ENCODE results near the gene PHF21B. TPM values are rescaled to one million over a fixed set of nuclear protein-coding genes. Genes with fewer than 3 reads are reported as not detected.
A peak's percentile ranks its signal among the peaks of the same experiment; 100 is the strongest.
"Not testable (repeated sequence)": the region's sequence is repeated elsewhere in the genome, so short reads cannot be mapped to it uniquely, and the experiment has no call there.

Gene PHF21B
- 7.4 TPM for polyA plus RNA-seq (2013, experiment 1 of 2)
- 5.6 TPM for polyA plus RNA-seq (2013, experiment 2 of 2)

- Histone ChIP-seq H3K27ac (ENCODE audit: low read depth, low read length, severe bottlenecking) (peak within 1 kb of the TSS; percentile 80), H3K4me3 (ENCODE audit: extremely low read depth, insufficient read depth, low read length, poor library complexity, severe bottlenecking) (peak within 1 kb of the TSS; percentile 73), H3K9me3 (ENCODE audit: control insufficient read depth, low read length) (no peaks in the 10 kb centered on the region), H3K36me3 (ENCODE audit: control insufficient read depth, insufficient read depth, low read length) (no peaks in the 10 kb centered on the region), H3K4me1 (ENCODE audit: control insufficient read depth, insufficient read depth, low read length, poor library complexity, severe bottlenecking) (peaks cover 1% of the 10 kb centered on the region)
- WGBS, 2 experiments (ENCODE audit: insufficient coverage in 2 of 2) = 0% methylated on average over 54 to 61 of the region's 121 CpGs
These were observed at the start of gene PHF21B for GRCh38 chr22:45009606-45010531. Gene PHF21B, minus strand, starts transcription at chr22:45010005. Its CDS starts 456 bp downstream, at chr22:45009549.

- no peaks in the 10 kb centered on the region for H3K9me3 ChIP-seq (ENCODE audit: control insufficient read depth, low read length)
- no peak overlapping the region for H3K27ac ChIP-seq (ENCODE audit: low read depth, low read length, severe bottlenecking)
- WGBS, 2 experiments (ENCODE audit: insufficient coverage in 2 of 2) = 86 to 87% methylated on average over 5 of the region's 5 CpGs
These were observed 49.5 kb upstream of the PHF21B start for GRCh38 chr22:45059296-45059695.

GRCh38 chr22:45058622-45058912, 48.8 kb upstream of the PHF21B start:
- Histone ChIP-seq H3K27ac (ENCODE audit: low read depth, low read length, severe bottlenecking) (no peak overlapping the region), H3K9me3 (ENCODE audit: control insufficient read depth, low read length) (no peaks in the 10 kb centered on the region), H3K4me3 (ENCODE audit: extremely low read depth, insufficient read depth, low read length, poor library complexity, severe bottlenecking) (no peak overlapping the region), H3K4me1 (ENCODE audit: control insufficient read depth, insufficient read depth, low read length, poor library complexity, severe bottlenecking) (no peaks in the 10 kb centered on the region), H3K36me3 (ENCODE audit: control insufficient read depth, insufficient read depth, low read length) (no peaks in the 10 kb centered on the region)
- WGBS, 2 experiments (ENCODE audit: insufficient coverage in 2 of 2) = no CpG with 5 or more reads among the region's 2 CpGs

More at GRCh38 chr22:45059296-45059695, 49.5 kb upstream of the PHF21B start:
- H3K4me1 ChIP-seq (ENCODE audit: control insufficient read depth, insufficient read depth, low read length, poor library complexity, severe bottlenecking) = no peaks in the 10 kb centered on the region
- no peaks in the 10 kb centered on the region for H3K36me3 ChIP-seq (ENCODE audit: control insufficient read depth, insufficient read depth, low read length)
- no peak overlapping the region for H3K4me3 ChIP-seq (ENCODE audit: extremely low read depth, insufficient read depth, low read length, poor library complexity, severe bottlenecking)

GRCh38 chr22:45055936-45056335, 46.1 kb upstream of the PHF21B start:
- Histone ChIP-seq H3K4me3 (ENCODE audit: extremely low read depth, insufficient read depth, low read length, poor library complexity, severe bottlenecking) (no peak overlapping the region), H3K36me3 (ENCODE audit: control insufficient read depth, insufficient read depth, low read length) (no peaks in the 10 kb centered on the region), H3K4me1 (ENCODE audit: control insufficient read depth, insufficient read depth, low read length, poor library complexity, severe bottlenecking) (no peaks in the 10 kb centered on the region), H3K9me3 (ENCODE audit: control insufficient read depth, low read length) (no peaks in the 10 kb centered on the region), H3K27ac (ENCODE audit: low read depth, low read length, severe bottlenecking) (no peak overlapping the region)
- 86 to 97% methylated on average over 14 to 15 of the region's 15 CpGs for WGBS, 2 experiments (ENCODE audit: insufficient coverage in 2 of 2)

- Histone ChIP-seq H3K4me1 (ENCODE audit: control insufficient read depth, insufficient read depth, low read length, poor library complexity, severe bottlenecking) (no peaks in the 10 kb centered on the region), H3K9me3 (ENCODE audit: control insufficient read depth, low read length) (no peaks in the 10 kb centered on the region), H3K36me3 (ENCODE audit: control insufficient read depth, insufficient read depth, low read length) (no peaks in the 10 kb centered on the region), H3K4me3 (ENCODE audit: extremely low read depth, insufficient read depth, low read length, poor library complexity, severe bottlenecking) (no peak overlapping the region), H3K27ac (ENCODE audit: low read depth, low read length, severe bottlenecking) (no peak overlapping the region)
- 80 to 100% methylated on average over 1 of the region's 1 CpG for WGBS, 2 experiments (ENCODE audit: insufficient coverage in 2 of 2)
These were observed 43.8 kb upstream of the PHF21B start for GRCh38 chr22:45053571-45053970.

- no peak overlapping the region for H3K27ac ChIP-seq (ENCODE audit: low read depth, low read length, severe bottlenecking)
These were observed 43.3 kb upstream of the PHF21B start for GRCh38 chr22:45053094-45053493.

GRCh38 chr22:45052665-45053064, 42.9 kb upstream of the PHF21B start:
- not testable (repeated sequence) for H3K4me3 ChIP-seq (ENCODE audit: extremely low read depth, insufficient read depth, low read length, poor library complexity, severe bottlenecking); H3K27ac ChIP-seq (ENCODE audit: low read depth, low read length, severe bottlenecking); H3K36me3 ChIP-seq (ENCODE audit: control insufficient read depth, insufficient read depth, low read length); H3K9me3 ChIP-seq (ENCODE audit: control insufficient read depth, low read length); H3K4me1 ChIP-seq (ENCODE audit: control insufficient read depth, insufficient read depth, low read length, poor library complexity, severe bottlenecking)
- WGBS, 2 experiments (ENCODE audit: insufficient coverage in 2 of 2) = 43 to 50% methylated on average over 2 of the region's 3 CpGs

More at GRCh38 chr22:45053094-45053493, 43.3 kb upstream of the PHF21B start:
- Histone ChIP-seq H3K4me1 (ENCODE audit: control insufficient read depth, insufficient read depth, low read length, poor library complexity, severe bottlenecking) (no peaks in the 10 kb centered on the region), H3K4me3 (ENCODE audit: extremely low read depth, insufficient read depth, low read length, poor library complexity, severe bottlenecking) (no peak overlapping the region), H3K36me3 (ENCODE audit: control insufficient read depth, insufficient read depth, low read length) (no peaks in the 10 kb centered on the region), H3K9me3 (ENCODE audit: control insufficient read depth, low read length) (no peaks in the 10 kb centered on the region)
- WGBS, 2 experiments (ENCODE audit: insufficient coverage in 2 of 2) = no CpG with 5 or more reads among the region's 1 CpG

GRCh38 chr22:45051946-45052345, 42.1 kb upstream of the PHF21B start:
- H3K36me3 ChIP-seq (ENCODE audit: control insufficient read depth, insufficient read depth, low read length) = no peaks in the 10 kb centered on the region
- no peak overlapping the region for H3K4me3 ChIP-seq (ENCODE audit: extremely low read depth, insufficient read depth, low read length, poor library complexity, severe bottlenecking)
- no peaks in the 10 kb centered on the region for H3K4me1 ChIP-seq (ENCODE audit: control insufficient read depth, insufficient read depth, low read length, poor library complexity, severe bottlenecking)
- H3K9me3 ChIP-seq (ENCODE audit: control insufficient read depth, low read length) = no peaks in the 10 kb centered on the region
- H3K27ac ChIP-seq (ENCODE audit: low read depth, low read length, severe bottlenecking) = no peak overlapping the region
- 89 to 96% methylated on average over 7 to 10 of the region's 10 CpGs for WGBS, 2 experiments (ENCODE audit: insufficient coverage in 2 of 2)

- no peaks in the 10 kb centered on the region for H3K36me3 ChIP-seq (ENCODE audit: control insufficient read depth, insufficient read depth, low read length)
- H3K9me3 ChIP-seq (ENCODE audit: control insufficient read depth, low read length) = no peaks in the 10 kb centered on the region
- WGBS, 2 experiments (ENCODE audit: insufficient coverage in 2 of 2) = 80 to 92% methylated on average over 7 to 8 of the region's 8 CpGs
- no peak overlapping the region for H3K27ac ChIP-seq (ENCODE audit: low read depth, low read length, severe bottlenecking)
- H3K4me1 ChIP-seq (ENCODE audit: control insufficient read depth, insufficient read depth, low read length, poor library complexity, severe bottlenecking) = no peaks in the 10 kb centered on the region
- H3K4me3 ChIP-seq (ENCODE audit: extremely low read depth, insufficient read depth, low read length, poor library complexity, severe bottlenecking) = no peak overlapping the region
These were observed 41.6 kb upstream of the PHF21B start for GRCh38 chr22:45051419-45051818.

- WGBS, 2 experiments (ENCODE audit: insufficient coverage in 2 of 2) = 71 to 80% methylated on average over 4 to 5 of the region's 6 CpGs
- Histone ChIP-seq H3K4me1 (ENCODE audit: control insufficient read depth, insufficient read depth, low read length, poor library complexity, severe bottlenecking) (no peaks in the 10 kb centered on the region), H3K36me3 (ENCODE audit: control insufficient read depth, insufficient read depth, low read length) (no peaks in the 10 kb centered on the region), H3K27ac (ENCODE audit: low read depth, low read length, severe bottlenecking) (no peak overlapping the region), H3K9me3 (ENCODE audit: control insufficient read depth, low read length) (no peaks in the 10 kb centered on the region), H3K4me3 (ENCODE audit: extremely low read depth, insufficient read depth, low read length, poor library complexity, severe bottlenecking) (no peak overlapping the region)
These were observed 37.5 kb upstream of the PHF21B start for GRCh38 chr22:45047260-45047659.

- Histone ChIP-seq H3K4me3 (ENCODE audit: extremely low read depth, insufficient read depth, low read length, poor library complexity, severe bottlenecking) (no peak overlapping the region), H3K36me3 (ENCODE audit: control insufficient read depth, insufficient read depth, low read length) (no peaks in the 10 kb centered on the region), H3K9me3 (ENCODE audit: control insufficient read depth, low read length) (no peaks in the 10 kb centered on the region), H3K27ac (ENCODE audit: low read depth, low read length, severe bottlenecking) (no peak overlapping the region), H3K4me1 (ENCODE audit: control insufficient read depth, insufficient read depth, low read length, poor library complexity, severe bottlenecking) (no peaks in the 10 kb centered on the region)
- 85 to 89% methylated on average over 6 to 7 of the region's 7 CpGs for WGBS, 2 experiments (ENCODE audit: insufficient coverage in 2 of 2)
These were observed 35.4 kb upstream of the PHF21B start for GRCh38 chr22:45045208-45045607.

Measured in mesodermal cell (in vitro differentiated cells).